HCT116 (cell line): ENCODE results near the gene BNIP5. TPM values are rescaled to one million over a fixed set of nuclear protein-coding genes. Genes with fewer than 3 reads are reported as not detected.

ENCODE experiments used
- ATAC-seq: fragments of 200-7000 bp; cut with Tn5 transposase; 2 replicates; pipeline ENCODE4 v1.9.1; 2020; ENCODE audit warnings: mild to moderate bottlenecking, moderate library complexity
- BruUV-seq: library from RNA; stranded (reverse); fragments of 400-500 nt; replicated peaks from 2 replicates; lab custom pipeline; 2021; lab: Mats Ljungman, UMichigan
- CTCF ChIA-PET: fragments of 300-600 bp; sonication (Branson Sonifier 250); formaldehyde crosslinking; loops from one replicate; lab custom pipeline; 2021; ENCODE audit warnings: antibody characterized with exemption; lab: Charles Lee
- POLR2A ChIA-PET: fragments of 300-600, 350-600 bp; sonication (Branson Sonifier 250); formaldehyde crosslinking; loops from one replicate; lab custom pipeline; 2021; ENCODE audit warnings: antibody characterized with exemption; lab: Charles Lee
- RAD21 ChIA-PET, 2 experiments: fragments of 300-600 bp; sonication (Branson Sonifier 250); formaldehyde crosslinking; loops; one replicate each; lab custom pipeline; 2023; ENCODE audit warnings: low total read pairs in 2 of 2; ENCODE audit not compliant: uncharacterized antibody in 2 of 2, unreplicated experiment in 2 of 2, low non-redundant PET in 1 of 2; lab: Charles Lee
- DNase-seq: peaks from one replicate; pipeline ENCODE4 v3.0.0-alpha.2; 2010; ENCODE audit warnings: low read depth, low spot score
- H2AFZ ChIP-seq: fragments of 200-600 bp; shearing (Covaris generic), sonication (generic); 2 replicates; pipeline ENCODE4 v1.6.1; 2017; ENCODE audit warnings: low read depth, mixed run types, mixed read lengths, antibody characterized with exemption, low read length; ENCODE audit not compliant: poor library complexity, severe bottlenecking
- H3K27ac ChIP-seq: 2 replicates; pipeline ENCODE4 v1.5.1; 2012; ENCODE audit warnings: low read depth, low read length
- H3K27me3 ChIP-seq: fragments of 200-600 bp; sonication (generic); 2 replicates; pipeline ENCODE4 v1.6.1; 2016; ENCODE audit warnings: mixed run types, low read length, mixed read lengths; ENCODE audit not compliant: insufficient read depth
- H3K36me3 ChIP-seq, 2 experiments: fragments of 200-500 bp in 1 of 2; fragments of 200-600 bp in 1 of 2; sonication (Bioruptor generic) in 1 of 2; sonication (generic) in 1 of 2; 2 replicates each; pipeline versions ENCODE4 v1.5.1 to v1.6.1; 2014 to 2016; ENCODE audit warnings: low read length in 2 of 2, inconsistent platforms in 1 of 2, mixed read lengths in 1 of 2, mixed run types in 1 of 2; ENCODE audit not compliant: insufficient read depth in 2 of 2, control insufficient read depth in 1 of 2
- H3K4me1 ChIP-seq, 2 experiments: fragments of 200-600 bp in 1 of 2; sonication (generic) in 1 of 2; 2 replicates each; pipeline versions ENCODE4 v1.5.1 to v1.6.1; 2012 to 2017; ENCODE audit warnings: low read length in 2 of 2, inconsistent platforms in 1 of 2, mild to moderate bottlenecking in 1 of 2, mixed read lengths in 1 of 2, mixed run types in 1 of 2, moderate library complexity in 1 of 2; ENCODE audit not compliant: insufficient read depth in 2 of 2, control insufficient read depth in 1 of 2
- H3K4me2 ChIP-seq: fragments of 200-600 bp; sonication (generic); 2 replicates; pipeline ENCODE4 v1.6.1; 2017; ENCODE audit warnings: mixed run types, low read length, mixed read lengths
- H3K4me3 ChIP-seq, 2 experiments: fragments of 200-600 bp in 1 of 2; sonication (generic) in 1 of 2; replicated peaks in 1 of 2; 2 replicates each; pipeline ENCODE4 v1.5.1; 2011 to 2016; ENCODE audit warnings: low read length in 2 of 2, control low read depth in 1 of 2, low read depth in 1 of 2, mild to moderate bottlenecking in 1 of 2, mixed read lengths in 1 of 2, mixed run types in 1 of 2
- H3K79me2 ChIP-seq: fragments of 200-600 bp; sonication (generic); 2 replicates; pipeline ENCODE4 v1.6.1; 2017; ENCODE audit warnings: mild to moderate bottlenecking, mixed run types, low read length, moderate library complexity, mixed read lengths; ENCODE audit not compliant: insufficient read depth
- H3K9ac ChIP-seq: fragments of 200-600 bp; sonication (generic); 2 replicates; pipeline ENCODE4 v1.6.1; 2016; ENCODE audit warnings: low read length, mixed read lengths
- H3K9me2 ChIP-seq: fragments of 200-600 bp; sonication (generic), shearing (Covaris generic); 2 replicates; pipeline ENCODE4 v1.6.1; 2017; ENCODE audit warnings: mixed run types, mild to moderate bottlenecking, moderate library complexity; ENCODE audit not compliant: insufficient read depth
- H3K9me3 ChIP-seq, 2 experiments: fragments of 200-500 bp in 1 of 2; fragments of 200-600 bp in 1 of 2; sonication (Bioruptor generic) in 1 of 2; sonication (generic) in 1 of 2; 2 replicates each; pipeline ENCODE4 v1.6.1; 2014 to 2017; ENCODE audit warnings: low read length in 2 of 2, mixed read lengths in 2 of 2, inconsistent platforms in 1 of 2, low read depth in 1 of 2, mild to moderate bottlenecking in 1 of 2, mixed run types in 1 of 2, moderate library complexity in 1 of 2; ENCODE audit not compliant: control insufficient read depth in 1 of 2, insufficient read depth in 1 of 2
- H4K20me1 ChIP-seq: fragments of 200-600 bp; sonication (generic), shearing (Covaris generic); 2 replicates; pipeline ENCODE4 v1.6.1; 2017; ENCODE audit warnings: mixed run types, mild to moderate bottlenecking, moderate library complexity; ENCODE audit not compliant: insufficient read depth
- FOSL1 ChIP-seq: IDR thresholded peaks from 2 replicates; pipeline ENCODE4 v1.6.1; 2012; ENCODE audit warnings: low read depth
- REST ChIP-seq: IDR thresholded peaks from 2 replicates; pipeline ENCODE4 v1.6.1; 2012; ENCODE audit warnings: low read depth
- intact Hi-C: fragments of 100-400 bp; cut with micrococcal nuclease; formaldehyde crosslinking; loops from 2 replicates; pipeline ENCODE4 v1.10.0; 2022
- total RNA-seq: library from RNA; stranded (reverse); gene quantifications from one replicate; pipeline ENCODE4 v1.2.1, GENCODE V29; 2021; ENCODE audit not compliant: unreplicated experiment

The BNIP5 gene
- total RNA-seq, 1 experiment from 2014 or later = not detected

DNA sequence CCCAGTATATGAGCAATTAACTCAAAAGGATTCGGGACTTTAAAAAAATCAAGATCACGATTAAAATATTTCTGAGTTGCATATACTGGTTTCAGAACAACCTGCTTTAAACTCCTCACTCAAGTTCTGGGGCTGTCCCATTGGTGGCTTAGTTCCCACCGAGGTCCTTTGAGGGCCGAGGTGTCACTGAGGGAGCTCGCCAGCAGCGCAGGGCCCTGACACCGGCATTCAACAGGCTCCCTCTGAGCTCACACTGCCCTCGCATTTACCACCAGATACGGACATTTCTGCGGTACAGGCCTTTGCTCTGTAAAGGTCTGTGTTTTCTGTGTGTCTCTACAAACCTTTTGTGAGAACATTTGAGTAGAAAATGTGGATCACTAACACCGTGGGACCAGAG is 24.4 kb upstream of the BNIP5 start:
- H3K79me2 ChIP-seq = no peaks in the 10 kb centered on the region
- no peak overlapping the region for H3K4me3 ChIP-seq
- RAD21 ChIA-PET = no interaction called here
- no peak overlapping the region for H2AFZ ChIP-seq
- no peak overlapping the region for H3K4me2 ChIP-seq
- H3K27me3 ChIP-seq = no peaks in the 10 kb centered on the region
- DNase-seq (no peak), ATAC-seq (no peak)
- H3K9me3 ChIP-seq = no peaks in the 10 kb centered on the region
- no peak overlapping the region for H3K9ac ChIP-seq
- POLR2A ChIA-PET = interaction anchor here (0.7 kb wide), 1 partner anchor 56 kb away, joined by 3 read pairs; no protein-coding TSS in a partner anchor
- H4K20me1 ChIP-seq = no peaks in the 10 kb centered on the region
- no peak overlapping the region for H3K27ac ChIP-seq
- intact Hi-C loops = no loop called here
- BruUV-seq = no TSS peak
- CTCF ChIA-PET = no interaction called here
- no peaks in the 10 kb centered on the region for H3K9me2 ChIP-seq
- H3K4me1 ChIP-seq = peaks cover 0 to 4% of the 10 kb centered on the region in 2 experiments; a peak in 1 of 4 replicates
- H3K36me3 ChIP-seq = no peaks in the 10 kb centered on the region
- TF ChIP-seq REST = no peak
- TF ChIP-seq FOSL1 = no peak
